ENCODE data around the gene SNX24.
"Not testable (repeated sequence)": the region's sequence is repeated elsewhere in the genome, so short reads cannot be mapped to it uniquely, and the experiment has no call there.

The SNX24 gene

DNA sequence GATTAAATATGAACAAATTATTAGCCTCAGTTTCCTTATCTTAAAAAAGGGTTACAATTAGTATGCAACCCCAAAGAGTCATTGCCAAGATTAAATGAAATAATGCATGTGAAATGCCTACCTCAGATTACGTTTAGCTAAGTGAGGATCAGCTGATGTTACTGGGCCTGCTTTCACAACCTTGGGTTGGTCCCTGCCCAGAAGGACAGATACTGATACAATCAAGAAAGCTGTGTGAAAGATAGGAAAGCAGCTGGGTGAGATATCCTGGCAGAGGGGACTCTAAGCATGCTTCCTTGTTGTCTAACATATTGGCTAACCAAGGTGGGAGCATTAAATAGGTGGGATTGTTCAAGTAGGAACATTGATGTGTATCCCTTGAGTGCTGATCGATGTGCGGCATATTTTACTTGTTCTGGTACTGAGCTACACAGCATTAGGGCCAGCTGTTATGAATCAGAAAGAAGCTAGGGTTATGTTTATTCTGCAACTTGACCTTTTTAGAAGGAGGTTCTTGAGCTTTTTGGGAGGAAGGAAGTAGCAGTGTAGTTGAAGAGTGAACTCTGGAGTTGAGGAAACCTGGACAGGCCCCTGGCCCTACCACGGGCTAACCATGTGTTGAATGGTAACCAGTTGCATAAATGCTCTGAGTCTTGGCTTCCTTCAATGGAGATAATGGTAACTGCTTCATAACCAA lies 28.9 kb downstream of the SNX24 start:
- DNase-seq: no peak

DNA sequence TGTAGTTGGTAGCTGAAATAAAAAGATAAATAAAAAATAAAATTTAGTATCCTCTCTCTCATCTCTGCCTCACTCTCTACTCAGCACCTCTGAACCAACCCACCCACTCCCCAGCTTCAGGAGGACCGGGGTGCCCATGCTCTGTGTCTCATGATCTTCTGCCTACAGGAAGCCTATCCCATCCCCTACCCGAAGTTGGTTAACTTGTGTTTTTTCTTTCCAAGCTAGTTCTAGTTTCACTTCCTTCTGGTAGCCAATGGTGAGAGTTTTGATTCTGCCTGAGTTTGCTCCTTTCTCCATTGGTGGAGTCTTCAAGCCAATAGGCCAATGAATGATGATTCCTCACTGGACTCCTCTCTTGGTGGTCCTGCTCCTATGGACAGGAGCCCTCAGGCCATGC lies 32.1 kb downstream of the SNX24 start:
- DNase-seq: no peak

DNA sequence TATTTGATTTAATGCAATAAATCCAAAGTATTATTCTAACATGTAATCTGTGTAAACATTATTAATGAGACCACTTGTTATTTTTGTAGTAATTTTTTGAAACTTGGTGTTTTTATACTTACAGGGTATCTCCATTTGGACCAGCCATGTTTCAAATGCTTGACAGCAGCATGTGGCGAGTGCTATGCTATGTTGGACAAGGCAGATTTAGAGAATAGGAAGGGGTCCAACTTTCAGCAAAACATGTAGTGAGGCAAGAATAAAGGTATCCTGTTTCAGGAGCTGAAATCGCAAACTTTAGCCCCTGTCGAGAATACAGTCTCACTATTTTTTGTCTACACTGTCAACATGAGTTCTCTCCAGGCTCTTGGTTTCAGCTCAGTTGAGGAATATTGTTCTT lies 33.7 kb downstream of the SNX24 start:
- no peak for DNase-seq

DNA sequence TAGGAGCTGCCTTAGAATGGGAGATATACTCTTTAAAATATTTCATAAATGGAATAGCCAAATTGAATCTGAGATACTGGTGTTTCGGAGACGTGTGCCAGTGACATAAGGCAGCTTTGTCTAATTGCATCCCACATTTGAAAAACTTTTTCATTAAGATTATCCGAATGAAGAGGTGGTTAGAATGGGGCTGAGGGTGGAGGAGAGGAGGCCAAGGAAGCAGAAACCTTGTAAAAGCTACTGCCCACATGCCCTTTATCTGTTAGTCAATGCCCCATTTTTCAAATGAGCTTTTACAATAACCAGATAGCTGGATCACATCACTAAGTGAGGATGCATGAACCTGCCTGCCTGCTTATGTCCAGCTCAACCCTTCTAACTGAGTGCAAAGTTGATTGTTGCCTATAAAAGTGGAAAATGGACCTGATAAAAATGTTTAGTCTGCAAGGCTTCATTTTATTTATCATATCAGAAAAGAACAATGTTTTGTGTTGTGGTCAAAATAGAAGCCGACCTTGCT lies 34.8 kb downstream of the SNX24 start:
- no peak for DNase-seq

DNA sequence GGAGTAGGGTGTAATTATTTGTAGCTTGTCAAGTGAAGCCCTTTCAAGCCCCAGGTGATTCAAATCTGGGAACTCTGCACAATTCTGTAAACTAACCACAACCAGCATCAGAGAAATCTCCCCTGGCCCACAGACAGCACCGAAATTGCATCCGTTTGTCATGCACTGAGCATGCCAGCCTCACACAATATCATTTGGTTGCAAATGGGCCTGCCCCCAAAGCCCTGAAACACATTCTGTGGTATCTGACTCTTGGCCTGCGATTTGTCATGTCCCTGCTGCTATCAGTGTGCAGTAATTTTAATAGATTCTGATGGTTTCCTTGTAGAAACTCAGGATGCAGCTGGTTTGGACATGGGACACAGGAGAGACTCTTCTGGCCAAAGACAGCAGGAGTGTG lies 35.3 kb downstream of the SNX24 start:
- DNase-seq: no peak

DNA sequence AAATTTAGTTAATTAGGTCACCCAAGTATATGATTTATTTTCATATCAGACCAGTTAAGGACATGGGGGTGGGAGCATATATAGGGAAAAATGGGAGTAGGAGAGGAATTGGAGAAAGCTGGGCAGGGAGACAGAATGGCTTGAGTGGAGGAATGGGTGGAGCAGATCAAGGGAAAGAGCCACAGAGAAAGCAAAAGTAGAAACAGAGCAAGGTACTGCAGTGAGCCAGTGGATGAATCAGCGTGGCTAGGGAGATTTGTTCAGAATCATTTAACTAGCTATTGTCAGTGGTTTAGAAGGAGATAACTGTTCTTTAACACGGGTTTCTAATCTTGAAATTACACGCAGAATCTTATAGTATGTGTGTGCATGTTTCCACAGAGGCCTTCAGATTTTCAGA lies 37.4 kb downstream of the SNX24 start:
- DNase-seq: no peak

DNA sequence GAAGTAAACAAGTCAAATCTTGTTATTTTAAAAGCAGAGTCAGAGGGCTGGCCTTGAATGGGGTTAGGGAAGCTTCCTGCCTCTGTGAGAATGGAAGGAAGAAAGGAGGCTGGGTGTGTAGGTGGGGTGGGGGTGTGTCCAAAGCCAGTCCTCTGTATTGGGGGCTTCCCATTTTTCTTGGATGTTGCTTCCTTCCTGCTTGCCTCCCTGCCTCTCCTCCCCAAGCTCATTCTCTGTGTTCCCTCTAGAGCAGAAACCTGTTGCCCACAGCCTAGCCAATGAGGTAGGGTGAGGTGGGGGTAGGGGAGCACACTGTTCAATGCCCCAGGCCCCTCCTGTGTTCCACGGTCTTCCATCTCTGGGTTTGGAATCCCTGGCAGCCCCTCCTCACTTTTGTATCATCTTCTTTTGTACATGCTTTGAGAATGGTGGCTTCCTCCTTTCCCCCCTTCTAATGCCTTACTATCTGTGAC lies 39.7 kb downstream of the SNX24 start:
- no peak for DNase-seq

DNA sequence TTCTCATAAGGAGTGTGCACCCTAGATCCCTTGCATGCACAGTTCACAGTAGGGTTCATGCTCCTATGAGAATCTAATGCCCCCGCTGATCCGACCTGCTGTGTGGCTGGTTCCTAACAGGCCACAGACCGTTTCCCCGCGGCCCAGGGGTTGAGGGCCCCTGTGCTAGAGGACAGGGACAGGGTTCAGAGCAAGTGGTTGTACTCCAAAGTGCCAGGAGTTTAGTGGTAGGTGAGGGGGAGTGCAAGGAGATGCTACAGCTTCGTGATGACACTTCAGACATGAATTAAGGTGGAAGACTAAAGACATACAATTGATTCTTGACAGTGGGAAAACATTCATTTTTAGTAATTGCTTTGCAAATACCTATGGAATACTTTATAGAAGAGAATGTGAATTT lies 40.5 kb downstream of the SNX24 start:
- DNase-seq: no peak

DNA sequence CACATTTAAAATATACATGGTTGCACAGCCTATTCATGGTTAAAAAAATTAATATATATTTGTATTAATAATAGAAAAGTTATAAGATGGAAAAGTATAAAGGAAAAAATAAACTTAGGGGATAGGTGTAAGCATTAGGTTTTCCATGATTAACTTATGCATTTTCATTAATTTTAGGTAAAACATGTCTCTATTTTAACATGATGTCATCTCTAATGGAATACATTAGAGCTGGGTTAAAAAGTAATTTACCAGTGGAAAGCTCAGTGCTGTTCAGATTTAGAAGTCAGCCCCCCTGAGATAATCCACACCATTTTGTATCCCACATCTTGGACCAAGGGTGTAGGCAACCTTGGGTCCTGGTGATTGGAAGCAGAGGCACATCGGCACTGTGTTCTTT lies 49.7 kb downstream of the SNX24 start:
- no peak for DNase-seq

DNA sequence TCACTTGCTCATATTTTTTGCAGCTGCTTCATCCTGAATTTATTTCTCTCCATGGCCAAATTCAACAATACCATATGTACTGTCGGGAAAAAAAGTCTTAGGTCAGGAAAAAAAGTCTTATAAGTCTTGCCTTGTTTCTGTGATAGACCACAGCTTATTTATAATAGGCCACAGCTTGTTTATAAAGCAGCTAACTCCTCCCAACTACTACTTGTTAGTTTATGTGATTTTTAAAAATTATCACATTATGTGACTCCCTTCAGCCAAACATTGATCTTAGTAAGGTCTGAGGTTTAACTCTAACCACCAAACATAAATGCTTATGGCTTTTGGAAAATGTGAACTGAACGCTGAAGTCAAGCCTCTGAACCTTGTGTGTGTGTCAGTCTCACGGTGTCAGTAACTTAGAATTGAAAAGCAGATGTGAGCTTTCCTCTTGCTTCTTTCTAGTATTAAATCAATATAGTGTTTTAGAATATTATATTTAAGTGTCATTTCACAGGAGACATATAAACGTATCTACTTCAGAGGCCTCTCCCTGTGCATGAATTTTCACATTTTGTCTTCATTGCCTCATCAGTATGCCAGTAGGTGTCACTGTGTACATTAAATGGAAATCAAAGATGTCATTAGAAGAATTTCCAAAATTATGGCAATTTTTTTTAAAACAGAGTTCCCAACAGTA lies 51.3 kb downstream of the SNX24 start:
- peak; percentile 9 for DNase-seq

DNA sequence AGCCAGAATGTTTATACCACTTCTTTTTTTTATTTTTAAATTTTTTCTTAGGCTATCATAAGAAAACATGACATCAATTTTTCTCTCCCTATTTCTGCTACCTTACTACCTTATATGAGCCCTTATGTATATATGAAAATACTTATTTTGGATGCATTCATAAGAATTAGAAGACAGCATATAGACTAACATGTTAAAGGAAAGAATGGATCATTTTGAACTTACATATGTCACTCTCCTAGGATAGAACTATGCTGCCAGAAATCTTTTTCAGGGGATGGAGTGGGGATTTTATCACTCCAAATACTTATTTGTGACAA lies 51.8 kb downstream of the SNX24 start:
- DNase-seq: no peak

DNA sequence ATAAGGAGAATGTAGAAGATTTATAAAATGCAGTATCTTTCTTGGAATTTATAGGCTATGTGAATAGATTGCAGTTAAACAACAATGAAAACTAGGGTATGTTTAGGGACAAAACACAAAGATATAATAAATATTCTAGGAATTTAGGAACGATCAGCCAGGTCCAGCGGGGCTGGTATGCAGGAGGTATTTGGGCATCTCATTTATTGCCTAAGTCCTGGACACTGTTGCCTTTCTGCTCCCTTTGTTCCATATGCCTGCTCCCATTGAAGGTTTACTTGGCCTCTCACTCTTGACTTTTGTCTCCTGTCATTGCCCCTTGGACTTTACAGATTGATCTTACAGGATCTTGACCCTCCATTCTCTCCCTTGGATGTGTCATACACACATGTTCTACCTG lies 55.9 kb downstream of the SNX24 start:
- no peak for DNase-seq

DNA sequence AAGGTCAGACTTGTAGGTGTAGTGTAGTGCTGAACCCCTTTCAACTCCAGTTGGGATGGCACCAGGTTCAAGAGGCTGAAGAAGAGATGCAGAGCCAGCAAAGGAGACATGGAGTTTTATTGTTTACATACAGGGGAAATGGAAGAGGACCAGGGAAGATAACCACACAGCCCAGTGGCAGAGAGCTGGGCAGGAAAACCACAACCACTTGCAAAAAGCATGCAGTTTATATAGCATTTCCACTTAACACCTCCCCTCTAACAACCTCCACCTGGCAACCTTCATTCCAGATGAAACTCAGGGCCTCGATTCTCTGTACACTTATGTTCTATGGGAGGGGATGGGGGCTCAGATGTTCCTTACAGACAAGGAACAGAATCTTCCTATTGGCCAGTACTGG lies 56.9 kb downstream of the SNX24 start:
- no peak for DNase-seq

DNA sequence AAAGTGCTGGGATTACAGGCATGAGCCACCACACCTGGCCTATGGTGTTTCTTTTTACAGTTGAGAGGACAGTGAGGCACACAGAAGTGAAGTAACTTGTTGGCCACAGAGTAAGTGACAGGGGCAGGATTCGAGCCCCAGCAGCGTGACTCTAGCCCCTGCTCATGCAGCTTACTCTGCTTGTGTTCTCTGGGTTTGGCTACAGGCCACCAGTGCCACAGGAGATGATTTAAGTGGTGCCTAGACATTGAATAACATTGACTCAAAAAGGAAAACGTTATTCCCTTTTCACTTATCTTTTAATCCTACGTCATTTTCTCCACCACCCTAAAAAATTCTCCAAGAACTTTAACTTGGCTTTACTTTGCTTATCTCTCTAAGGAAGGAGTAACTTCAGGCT lies 61.4 kb downstream of the SNX24 start:
- no peak for DNase-seq

DNA sequence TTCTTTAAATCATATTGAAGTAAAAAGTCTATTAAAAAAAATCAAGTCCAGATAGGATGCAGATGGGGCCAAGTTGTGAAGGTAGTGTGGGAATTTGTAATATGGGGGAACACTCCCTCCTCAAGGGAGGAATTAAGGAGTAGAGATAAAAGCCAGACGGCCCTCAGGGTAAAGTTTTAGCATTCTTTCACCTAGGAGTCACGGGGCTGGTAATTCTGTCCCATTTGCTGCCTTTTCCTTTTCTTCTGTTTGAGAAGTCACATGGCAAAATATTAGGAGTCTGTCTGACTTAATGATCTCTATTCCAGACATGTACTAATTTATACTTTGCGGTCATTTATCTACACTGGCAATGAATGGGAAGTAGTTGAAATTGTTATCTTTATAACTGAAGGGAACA lies 61.9 kb downstream of the SNX24 start:
- DNase-seq: no peak

DNA sequence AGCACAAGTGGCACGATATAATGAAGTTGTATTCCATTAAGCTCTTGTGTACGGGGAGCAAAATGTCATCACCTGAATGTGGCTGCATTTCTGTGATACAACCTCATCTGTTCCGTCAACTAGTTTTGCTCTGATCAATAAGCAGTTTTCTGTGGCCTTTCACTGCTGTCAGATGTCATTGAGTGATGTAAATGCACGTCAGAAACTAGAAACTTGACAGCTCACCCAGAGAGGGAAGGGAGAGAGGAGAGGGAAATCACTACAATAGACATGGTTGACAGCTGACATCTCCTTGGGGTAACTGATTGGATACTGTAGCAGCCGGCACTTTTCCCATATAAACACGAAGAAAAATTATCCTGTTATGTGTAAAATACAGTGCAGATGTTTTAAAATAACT lies 62.7 kb downstream of the SNX24 start:
- no peak for DNase-seq

DNA sequence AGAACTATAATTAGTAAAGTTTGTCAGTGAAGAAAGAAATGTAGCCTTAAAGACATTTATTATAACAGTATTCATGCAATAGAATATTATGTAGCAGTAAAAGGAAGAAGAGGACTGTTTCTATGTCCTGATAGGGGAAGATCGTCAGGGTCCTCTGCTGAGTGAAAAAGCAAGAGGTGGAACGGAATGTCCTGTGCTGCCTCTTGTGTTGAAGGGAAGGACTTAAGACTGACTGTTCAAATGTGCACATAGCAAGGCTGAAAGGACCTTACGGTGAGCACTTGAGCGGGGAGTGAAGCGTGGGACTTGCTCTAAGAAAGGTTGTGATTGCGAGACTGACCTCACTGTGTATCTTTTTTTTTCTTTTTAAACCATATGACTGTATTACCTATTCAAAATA lies 63.2 kb downstream of the SNX24 start:
- no peak for DNase-seq

DNA sequence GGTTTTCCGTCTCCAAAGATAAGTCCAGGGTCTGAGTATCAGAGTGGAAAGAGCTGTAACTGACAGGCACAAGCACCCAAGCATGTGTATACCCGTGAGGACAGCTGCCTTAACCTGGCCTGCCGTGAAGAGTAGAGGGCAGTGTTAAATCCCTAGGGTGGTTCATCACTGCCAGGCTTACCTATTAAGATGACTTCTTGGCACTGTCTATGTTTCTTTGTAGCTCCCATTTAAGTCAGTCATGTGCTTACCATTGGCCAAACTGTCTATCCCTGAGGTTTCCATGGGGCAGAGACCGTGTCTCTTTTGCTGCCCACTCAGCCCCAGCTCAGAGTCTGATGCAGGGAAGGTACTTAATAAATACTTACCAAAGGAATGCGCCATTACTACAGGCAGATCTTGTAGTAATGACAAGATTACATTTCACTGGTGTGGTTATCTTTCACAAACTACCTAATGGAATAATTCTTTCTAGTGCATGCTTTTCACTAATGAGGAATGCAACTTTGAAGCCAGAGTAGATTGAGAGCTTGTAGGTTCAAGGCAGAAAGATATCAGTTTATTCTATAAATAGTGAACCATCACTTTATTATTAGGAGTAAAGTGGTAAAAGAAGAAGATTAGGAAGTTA lies 64.2 kb downstream of the SNX24 start:
- DNase-seq: no peak

DNA sequence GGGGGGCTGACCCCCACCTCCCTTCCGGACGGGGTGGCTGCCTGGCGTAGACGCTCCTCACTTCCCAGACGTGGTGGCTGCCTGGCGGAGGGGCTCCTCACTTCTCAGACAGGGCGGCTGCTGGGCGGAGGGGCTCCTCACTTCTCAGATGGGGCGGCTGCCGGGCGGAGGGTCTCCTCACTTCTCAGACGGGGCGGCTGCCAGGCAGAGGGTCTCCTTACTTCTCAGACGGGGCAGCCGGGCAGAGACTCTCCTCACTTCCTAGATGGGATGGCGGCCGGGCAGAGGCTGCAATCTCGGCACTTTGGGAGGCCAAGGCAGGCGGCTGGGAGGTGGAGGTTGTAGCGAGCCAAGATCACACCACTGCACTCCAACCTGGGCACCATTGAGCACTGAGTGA lies 68.0 kb downstream of the SNX24 start:
- not testable (repeated sequence) for DNase-seq

DNA sequence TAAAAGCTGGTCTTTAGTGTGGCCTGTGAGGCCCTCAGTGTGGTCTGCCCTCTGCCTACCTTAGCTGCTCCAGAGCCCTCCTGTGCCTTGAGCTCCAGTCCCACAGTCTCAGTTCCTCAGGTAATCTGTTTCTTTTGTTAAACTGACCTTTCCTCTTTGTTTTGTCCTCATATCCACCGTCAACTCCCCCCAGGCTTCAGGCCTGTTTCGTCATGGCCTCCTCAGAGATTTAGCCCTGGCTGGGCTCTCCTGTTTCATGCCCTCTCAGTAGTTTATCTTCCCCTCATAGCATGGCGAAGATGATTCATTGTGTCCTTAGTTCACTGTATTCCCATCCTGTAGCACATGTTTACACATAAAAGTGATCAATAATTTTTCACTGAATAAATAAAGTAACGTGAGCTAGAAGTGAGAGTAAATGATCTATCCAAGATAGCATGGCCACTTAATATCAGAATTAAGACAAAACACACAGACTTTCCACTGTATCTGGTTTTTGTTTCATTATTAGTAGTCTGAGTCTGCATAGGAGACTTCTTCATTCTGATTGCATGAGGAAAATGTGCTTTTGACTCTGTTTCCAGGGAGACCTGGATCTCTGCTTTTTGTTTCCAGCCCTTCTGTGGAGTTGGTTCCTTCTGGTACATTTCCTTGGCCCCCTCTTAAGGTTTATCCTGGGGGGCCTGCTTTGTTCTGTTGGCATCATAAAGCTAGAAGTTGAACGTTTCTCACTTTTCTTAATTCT lies 70.5 kb downstream of the SNX24 start:
- no peak for DNase-seq

DNA sequence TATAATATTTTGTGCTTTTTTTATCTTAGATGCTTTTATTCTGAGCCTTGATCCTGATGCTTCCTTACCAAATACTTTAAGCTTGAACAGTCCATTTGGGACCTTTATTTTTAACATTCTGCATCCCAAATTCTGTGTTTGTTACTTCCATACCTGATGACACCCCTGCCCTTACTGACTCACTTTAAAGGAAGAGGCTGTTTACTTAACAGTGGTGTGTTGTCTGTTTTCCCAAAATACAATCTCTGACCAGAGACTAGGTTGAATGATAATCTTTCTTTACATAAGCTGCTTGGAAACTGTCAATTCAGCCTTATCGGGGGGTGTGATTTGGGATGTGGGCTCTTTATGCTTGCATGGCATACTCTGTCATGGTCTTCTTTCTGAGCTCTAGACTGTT lies 71.1 kb downstream of the SNX24 start:
- DNase-seq: no peak

DNA sequence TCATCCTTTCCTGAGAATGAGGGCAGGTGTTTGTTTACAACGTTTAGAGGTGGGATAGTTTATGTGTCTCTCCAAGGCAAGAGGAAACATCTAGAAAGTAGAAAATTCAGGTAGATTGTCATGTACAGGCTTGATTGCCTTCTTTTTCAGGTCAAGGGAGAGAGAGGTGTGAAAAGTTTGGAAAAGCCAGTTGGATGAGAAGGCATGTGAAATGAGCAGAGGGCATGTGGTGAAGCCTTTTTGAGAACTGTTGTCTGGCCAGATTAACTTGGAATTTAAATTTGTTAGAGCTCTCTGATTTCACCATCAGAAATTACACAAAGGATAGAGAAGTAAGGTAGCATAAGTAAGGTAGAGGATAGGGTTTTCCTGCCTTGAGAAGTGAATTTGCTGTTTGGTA lies 74.6 kb downstream of the SNX24 start:
- DNase-seq: no peak

DNA sequence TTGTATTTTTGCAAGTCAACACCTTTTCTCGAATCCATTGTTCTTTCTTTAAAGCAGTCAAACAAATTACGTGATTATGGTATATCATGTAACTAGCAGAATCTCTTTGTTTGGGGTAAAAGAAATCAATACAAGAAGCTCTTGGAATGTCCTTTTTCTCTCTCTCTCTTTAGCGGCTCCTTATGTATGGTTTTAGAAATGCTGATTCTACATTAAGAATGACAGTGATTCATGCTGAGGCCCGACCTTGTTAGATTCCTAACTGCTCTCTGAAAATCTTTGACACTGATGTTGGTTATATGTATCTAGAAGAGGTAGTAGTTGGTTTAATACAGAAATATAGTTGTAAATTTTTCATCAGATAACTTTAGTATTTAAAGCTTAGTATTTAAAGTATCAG lies 76.4 kb downstream of the SNX24 start:
- DNase-seq: no peak

DNA sequence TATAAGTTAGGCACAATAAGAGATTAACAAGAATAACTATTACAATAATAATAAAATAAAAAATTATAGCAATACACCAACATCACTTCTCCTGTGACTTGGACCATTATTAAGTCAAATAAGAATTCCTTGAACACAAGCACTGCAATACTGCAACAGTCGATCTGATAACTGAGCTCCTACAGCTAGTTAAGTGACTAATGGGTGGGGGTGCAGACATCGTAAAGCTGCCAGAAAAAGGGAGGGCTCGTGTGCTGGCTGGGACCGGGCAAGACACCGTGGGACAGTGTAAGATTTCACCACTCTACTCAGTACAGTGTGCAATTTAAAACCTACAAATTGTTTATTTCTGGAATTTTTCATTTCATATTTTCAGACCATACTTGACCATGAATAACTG lies 78.8 kb downstream of the SNX24 start:
- DNase-seq: no peak

All from NCI-H1105 treated with DMSO at 0.1 percent for 48 hours (cell line).